ENCODE data around the gene TRIP6.

DNA sequence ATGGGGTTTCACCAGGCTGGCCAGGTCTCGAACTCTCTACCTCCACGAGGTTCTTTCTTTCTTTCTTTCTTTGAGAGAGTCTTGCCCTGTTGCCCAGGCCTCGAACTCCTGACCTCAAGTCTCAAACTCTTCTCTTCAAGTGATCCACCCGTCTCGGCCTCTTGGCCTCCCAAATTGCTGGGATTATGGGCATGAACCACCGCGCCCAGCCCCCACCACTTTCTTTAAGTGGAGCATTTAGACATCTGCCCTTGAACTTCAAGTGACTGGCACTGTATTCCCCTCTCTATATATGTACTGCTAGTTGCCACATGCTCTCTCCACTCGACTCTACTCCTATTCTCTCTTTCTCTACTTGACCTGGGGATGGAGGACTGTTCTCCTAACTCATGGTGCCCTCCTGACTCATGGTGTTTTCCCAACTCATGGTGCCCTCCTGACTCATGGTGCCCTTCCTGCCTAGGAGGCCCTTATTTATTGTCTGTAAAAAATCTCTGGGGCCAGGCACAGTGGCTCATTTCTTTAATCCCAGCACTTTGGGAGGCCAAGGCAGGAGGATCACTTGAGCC is 47.8 kb downstream of the TRIP6 start:
- TF ChIP-seq, protein P1, sequence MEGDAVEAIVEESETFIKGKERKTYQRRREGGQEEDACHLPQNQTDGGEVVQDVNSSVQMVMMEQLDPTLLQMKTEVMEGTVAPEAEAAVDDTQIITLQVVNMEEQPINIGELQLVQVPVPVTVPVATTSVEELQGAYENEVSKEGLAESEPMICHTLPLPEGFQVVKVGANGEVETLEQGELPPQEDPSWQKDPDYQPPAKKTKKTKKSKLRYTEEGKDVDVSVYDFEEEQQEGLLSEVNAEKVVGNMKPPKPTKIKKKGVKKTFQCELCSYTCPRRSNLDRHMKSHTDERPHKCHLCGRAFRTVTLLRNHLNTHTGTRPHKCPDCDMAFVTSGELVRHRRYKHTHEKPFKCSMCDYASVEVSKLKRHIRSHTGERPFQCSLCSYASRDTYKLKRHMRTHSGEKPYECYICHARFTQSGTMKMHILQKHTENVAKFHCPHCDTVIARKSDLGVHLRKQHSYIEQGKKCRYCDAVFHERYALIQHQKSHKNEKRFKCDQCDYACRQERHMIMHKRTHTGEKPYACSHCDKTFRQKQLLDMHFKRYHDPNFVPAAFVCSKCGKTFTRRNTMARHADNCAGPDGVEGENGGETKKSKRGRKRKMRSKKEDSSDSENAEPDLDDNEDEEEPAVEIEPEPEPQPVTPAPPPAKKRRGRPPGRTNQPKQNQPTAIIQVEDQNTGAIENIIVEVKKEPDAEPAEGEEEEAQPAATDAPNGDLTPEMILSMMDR (IDR thresholded peaks at IDR 0.05; ENCODE audit: control extremely low read depth in 1 of 3, insufficient read depth in 1 of 3, low read depth in 1 of 3, low read length in 3 of 3), result no peak
- no peak for TF ChIP-seq POLR2A (IDR thresholded peaks at IDR 0.05; ENCODE audit: control extremely low read depth in 1 of 2, low read depth in 2 of 2, low read length in 2 of 2)
- no peak for TF ChIP-seq HDAC2 (IDR thresholded peaks at IDR 0.05; ENCODE audit: borderline replicate concordance in 1 of 2, low read depth in 2 of 2, low read length in 2 of 2)
- TF ChIP-seq CHD2 (IDR thresholded peaks at IDR 0.05; ENCODE audit: low read length), result no peak
- TF ChIP-seq EP300 (IDR thresholded peaks at IDR 0.05; ENCODE audit: borderline replicate concordance in 1 of 2, low read depth in 2 of 2, low read length in 2 of 2), result no peak
- no peak for TF ChIP-seq SP1 (IDR thresholded peaks at IDR 0.05; ENCODE audit: low read depth, low read length)
- TF ChIP-seq RFX5 (IDR thresholded peaks at IDR 0.05; ENCODE audit: borderline replicate concordance, low read depth, low read length), result no peak
- TF ChIP-seq TAF1 (IDR thresholded peaks at IDR 0.05; ENCODE audit: low read depth, low read length), result no peak
- TF ChIP-seq POLR2AphosphoS5 (IDR thresholded peaks at IDR 0.05; ENCODE audit: low read depth, low read length), result no peak
- TF ChIP-seq YY1 (IDR thresholded peaks at IDR 0.05; ENCODE audit: low read depth, low read length), result no peak
- no peak for TF ChIP-seq SP2 (IDR thresholded peaks at IDR 0.05; ENCODE audit: low read length)
- no peak for TF ChIP-seq EZH2 (IDR thresholded peaks at IDR 0.05; ENCODE audit: low read depth, low read length, severe bottlenecking)
